Measurements from ENCODE around the gene CDK6.
"Not testable (repeated sequence)": the region's sequence is repeated elsewhere in the genome, so short reads cannot be mapped to it uniquely, and the experiment has no call there.

CDK6 gene

DNA sequence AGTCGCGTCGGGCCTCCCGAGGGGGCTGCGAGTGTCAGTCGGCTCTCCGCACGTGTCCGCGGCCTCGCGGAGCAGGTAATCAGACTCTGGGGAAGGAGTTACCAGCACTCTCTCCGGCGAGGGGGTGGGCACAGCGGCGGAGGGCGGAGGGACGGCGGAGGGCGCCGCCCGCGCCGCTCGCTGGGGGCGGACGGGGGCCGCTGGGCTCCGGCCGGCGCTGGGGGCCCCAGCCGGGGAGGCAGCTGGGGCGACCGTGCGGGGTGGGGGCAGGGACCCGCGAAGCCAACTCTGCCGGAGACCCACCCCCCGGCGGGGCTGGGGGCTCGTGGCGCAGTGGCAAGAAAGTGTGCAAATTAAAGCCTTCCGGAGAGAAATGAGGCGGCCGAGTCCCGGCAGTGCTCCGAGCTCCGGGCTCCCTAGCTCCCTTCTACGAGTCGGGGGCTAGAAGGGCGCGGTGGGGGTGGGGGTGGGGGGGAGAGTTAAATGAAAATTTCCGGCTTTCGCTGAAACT lies at the start of gene CDK6:
CDK6 (minus strand) TSS at position 85 of the 511 bp plus-strand sequence. CDS start 3,250 bp downstream, outside the sequence.
- DNase-seq = peak; percentile 67

DNA sequence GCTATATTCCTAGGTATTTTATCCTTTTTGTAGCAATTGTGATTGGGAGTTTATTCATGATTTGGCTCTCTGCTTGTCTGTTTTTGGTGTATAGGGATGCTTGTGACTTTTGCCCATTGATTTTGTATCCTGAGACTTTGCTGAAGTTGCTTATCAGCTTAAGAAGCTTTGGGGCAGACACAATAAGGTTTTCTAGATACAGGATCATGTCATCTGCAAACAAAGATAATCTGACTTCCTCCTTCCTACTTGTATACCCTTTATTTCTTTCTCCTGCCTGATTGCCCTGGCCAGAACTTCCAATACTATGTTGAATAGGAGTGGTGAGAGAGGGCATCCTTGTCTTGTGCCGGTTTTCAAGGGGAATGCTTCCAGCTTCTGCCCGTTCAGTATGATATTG lies 49.7 kb upstream of the CDK6 start:
- DNase-seq = not testable (repeated sequence)

DNA sequence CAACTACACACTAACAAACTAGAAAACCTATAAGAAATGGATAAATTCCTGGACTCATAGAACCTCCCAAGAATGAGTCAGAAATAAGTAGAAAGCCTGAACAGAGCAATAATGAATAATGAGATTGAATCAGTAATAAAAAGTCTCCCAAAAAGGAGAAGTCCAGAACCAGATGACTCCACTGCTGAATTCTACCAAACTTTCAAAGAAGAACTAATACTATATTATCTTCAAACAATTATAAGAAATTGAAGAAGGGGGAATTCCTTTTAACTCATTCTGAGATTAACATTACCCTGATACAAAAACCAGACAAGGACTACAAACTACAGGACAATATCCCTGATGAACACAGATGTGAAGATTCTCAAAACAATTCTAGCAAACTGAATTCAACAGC lies 47.8 kb upstream of the CDK6 start:
- no peak for DNase-seq

- no peak for DNase-seq
Measured at GRCh38 chr7:92882760-92883159, 46.4 kb upstream of the CDK6 start.

DNA sequence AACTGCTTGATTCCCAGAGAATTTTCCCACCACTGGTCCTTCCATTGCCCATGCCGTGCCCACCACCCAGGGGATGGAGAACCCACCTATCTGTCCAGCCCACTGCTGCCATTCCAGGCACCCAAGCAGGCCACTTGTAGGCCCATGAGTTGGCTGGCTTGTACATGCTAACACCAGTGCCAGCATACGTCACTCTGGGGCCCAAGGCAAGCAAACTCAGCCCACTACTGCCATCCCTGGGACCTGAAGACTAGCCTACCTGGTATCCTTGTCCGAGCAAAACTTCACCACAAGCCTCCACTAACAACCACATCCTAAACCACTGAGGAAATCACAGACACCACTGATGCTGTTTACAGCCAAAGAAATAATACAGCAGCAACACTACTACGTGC lies 44.7 kb upstream of the CDK6 start:
- DNase-seq = no peak

- no peak for DNase-seq
Measured at GRCh38 chr7:92880212-92881090, 44.1 kb upstream of the CDK6 start.

DNA sequence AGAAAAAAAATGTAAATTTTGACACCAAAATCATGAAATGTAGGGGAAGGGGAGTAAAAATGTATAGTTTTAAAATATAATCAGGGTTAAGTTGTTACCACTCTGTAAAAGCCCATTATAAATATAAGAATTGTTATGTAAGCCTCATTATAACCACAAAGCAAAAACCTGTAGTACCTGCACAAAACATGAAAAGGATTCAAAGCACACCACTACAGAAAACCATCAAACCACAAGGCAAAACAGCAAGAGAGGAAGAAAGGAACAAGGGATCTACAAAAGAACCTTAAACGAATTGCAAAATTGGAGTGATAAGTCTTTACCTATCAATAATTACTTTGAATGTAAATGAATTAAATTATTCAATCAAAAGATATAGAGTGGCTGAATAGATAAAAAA lies 41.0 kb upstream of the CDK6 start:
- no peak for DNase-seq

- no peak for DNase-seq
Measured at GRCh38 chr7:92876836-92877235, 40.5 kb upstream of the CDK6 start.

DNA sequence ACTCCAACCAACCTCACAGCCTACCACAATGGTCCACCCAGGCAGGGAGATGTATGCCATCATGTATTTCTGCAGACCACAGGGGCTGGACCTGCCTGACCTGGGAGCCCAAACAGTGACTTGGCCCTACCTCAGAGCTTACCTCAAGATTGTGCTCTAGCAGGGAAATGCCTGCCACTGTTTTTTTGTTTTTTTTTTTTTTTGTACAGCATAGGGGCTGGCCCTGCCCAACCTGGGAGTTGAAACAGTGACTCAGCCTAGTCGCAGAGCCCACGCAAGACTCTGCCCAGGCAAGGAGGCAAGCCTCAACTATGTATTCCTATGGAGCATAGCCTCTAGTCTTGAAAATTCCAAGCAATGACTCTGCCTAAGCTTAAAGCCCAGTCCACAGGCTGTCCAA lies 39.3 kb upstream of the CDK6 start:
- DNase-seq = no peak

DNA sequence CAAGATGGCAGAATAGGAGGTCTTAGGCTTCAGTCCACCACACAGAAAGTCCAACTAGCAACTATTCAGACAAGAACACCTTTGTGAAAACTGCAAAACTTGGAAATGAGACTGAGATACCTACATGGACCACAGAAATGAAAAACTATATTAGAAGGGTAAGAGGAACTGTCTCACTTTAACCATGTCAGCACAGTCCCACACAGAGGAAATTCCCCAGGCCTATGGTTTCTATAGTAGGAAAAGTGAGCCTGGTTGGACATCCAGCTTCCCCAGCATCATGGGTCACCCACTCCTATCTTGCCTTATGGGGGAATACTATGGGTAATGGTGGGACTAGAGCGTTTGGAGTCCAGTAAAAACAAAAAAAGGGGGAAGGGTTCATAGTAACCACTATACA lies 38.8 kb upstream of the CDK6 start:
- DNase-seq = no peak

DNA sequence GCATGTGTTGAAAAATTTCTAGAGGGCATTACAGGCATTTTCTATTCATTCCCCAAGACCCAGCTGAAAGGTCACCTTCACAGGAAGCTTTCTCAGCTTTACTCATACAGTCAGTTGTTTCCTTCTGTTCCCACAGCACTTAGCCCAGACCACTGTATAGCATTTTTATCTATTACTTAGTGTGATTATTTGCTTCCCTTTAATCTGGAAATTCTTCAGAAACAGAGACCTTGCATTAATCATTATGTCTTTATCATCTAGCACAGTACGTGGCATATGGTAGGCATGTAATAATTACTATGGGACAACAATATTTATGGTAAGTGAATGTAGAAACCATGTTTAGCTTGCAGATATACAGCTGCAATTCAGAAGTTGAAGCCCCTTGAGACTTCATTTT lies 38.2 kb upstream of the CDK6 start:
- DNase-seq = no peak

GRCh38 chr7:92873776-92874175 lies 37.4 kb upstream of the CDK6 start:
- no peak for DNase-seq

GRCh38 chr7:92872701-92873100 lies 36.3 kb upstream of the CDK6 start:
- no peak for DNase-seq

DNA sequence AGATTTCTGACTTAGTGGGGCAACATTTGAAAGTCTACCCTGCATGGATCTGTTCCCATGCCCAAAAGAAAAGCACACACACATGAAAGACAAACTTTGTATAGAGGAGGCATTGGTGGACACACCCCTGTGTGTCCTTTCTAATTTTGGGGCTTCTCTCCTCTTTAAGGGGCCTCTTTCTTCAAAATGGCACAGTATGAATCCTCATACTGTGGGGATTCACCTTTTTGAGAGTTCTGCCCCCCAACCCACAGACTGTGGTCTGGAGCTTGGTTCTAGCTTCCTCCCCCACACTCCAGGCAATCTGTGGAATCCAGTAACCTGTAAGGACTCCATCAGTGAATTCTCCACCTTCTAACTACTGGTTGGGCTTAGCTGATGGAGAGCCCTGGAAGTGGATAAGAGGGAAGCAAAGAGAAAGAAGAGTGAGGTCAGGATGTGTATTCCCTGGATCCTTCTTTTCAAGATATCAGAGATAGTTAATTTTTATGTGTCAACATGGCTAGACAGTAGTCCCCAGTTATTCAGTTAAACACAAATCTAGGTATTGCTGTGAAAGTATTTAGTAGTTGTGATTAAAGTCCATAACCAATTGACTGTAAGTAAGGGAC lies 32.4 kb upstream of the CDK6 start:
- DNase-seq = no peak

DNA sequence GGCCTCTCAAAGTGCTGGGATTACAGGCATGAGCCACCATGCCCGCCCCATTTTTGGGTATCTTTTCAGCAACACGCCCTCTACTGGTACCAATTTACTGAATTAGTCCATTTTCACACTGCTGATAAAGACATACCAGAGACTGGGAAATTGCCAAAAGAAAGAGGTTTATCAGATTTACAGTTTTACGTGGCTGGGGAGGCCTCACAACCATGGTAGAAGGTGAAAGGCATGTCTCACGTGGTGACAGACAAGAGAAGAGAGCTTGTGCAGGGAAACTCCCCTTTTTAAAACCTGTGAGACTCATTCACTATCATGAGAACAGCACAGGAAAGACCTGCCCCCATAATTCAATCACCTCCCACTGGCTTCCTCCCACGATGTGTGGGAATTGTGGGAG lies 27.8 kb upstream of the CDK6 start:
- not testable (repeated sequence) for DNase-seq

DNA sequence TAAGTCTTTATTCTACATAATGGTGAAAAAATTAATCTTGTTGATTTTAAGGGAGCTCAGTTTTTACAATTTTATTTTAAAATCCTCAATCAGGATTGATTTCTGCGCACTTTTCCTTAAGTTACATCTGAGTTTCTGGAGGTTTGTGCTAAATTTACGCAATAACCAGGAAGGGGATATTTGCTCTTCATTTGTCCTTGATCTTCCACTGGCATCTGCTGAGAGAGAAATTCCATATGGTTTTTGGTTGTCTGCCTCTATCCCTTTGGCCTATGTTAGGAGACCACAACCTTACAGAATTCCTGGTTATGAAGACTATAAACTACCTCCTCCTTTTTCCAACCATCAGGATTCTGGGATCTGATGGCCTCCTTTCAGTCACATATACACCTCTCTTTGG lies 20.1 kb upstream of the CDK6 start:
- DNase-seq = no peak

DNA sequence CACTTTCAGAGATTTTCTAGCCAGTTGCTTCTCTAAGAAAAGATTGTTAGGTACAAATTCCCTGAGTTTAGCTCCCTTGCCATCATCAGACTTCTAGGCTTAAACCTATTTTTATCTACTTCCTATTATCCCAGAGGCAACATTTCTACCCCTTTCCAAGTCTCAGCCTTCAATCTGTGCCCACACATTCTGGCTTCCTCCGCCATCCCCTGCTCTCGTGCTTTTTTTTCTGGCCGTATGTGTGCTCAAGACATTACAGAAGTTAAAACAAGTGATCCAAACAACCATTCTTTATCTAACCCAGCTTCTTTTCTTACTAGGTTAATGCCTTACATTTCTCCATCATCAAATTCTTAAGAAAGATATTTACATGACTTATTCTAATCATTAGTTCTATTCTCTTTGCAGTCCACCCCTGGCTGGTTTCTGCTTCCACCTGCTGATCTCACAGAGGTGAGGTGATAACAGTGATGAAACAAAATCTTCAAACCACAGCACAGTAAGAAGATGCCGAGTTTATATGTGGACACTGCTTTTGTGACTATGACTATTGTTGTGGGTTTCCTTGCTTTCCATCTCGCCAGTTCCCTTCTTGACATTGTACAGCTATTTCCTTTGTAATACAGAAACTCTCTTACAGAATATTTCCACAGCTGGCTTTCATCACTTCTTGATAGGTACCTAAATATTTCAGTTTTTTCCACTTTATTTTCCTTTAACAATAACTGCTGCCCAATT lies 18.3 kb upstream of the CDK6 start:
- DNase-seq = no peak

DNA sequence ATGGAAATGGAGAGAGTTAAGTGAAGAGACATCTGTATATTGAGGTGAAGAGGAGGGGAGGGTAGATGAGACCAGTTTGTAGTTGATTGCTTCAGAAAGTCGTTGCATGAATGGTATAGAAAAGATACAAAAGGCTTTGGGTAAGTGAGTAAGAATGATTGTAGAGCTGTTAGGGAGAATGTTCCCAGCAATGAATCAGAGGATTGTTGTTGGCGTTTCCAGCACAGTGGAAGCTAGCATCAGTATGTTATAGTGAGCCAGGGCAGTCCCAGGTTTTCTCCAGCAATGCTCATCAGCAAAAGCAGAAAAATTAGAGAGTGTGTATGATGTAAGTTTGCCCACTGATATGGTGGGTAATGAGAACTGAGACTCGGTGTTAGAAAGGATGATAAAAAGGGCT lies 15.4 kb upstream of the CDK6 start:
- no peak for DNase-seq

- DNase-seq = no peak
Measured at GRCh38 chr7:92850516-92850915, 14.1 kb upstream of the CDK6 start.

DNA sequence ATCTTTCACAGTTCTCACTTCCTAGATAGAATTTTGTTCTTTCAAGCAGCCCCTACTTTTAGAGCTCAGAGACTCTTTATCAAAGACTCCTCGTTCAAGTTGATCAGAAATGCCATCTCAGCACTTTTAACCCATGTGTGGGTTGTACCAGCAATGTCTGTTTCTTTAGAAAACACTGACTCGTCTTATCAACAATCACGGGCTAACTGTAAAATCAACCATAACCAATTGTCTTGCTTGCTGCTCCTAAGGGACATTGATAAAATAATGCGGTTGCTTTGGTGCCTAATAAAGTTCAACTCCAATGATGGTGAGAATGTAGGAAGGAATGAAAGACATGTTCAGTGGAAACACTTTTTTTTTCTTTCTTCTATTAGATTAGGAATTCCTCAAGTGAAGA lies 12.9 kb upstream of the CDK6 start:
- no peak for DNase-seq

- no peak for DNase-seq
Measured at GRCh38 chr7:92848851-92849250, 12.5 kb upstream of the CDK6 start.

GRCh38 chr7:92848441-92848840 lies 12.1 kb upstream of the CDK6 start:
- no peak for DNase-seq

DNA sequence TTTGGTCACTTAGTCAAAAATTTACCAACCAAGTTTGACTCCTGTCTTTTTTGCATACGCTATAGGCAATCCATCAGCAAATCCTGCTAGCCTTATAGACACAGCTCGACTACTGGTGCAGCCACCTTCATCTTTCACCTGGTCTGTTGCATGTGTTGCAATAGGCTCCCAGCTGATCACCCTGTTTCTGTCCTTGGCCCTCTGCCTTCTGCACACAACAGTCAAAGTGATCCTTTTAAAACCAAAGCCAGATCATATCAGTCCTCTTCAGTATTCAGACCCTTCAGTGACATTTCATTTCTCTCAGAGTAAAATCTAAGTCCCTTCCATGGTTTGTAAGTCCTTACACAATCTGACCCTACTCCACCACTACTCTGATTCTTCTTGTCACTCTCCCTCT lies 10.9 kb upstream of the CDK6 start:
- no peak for DNase-seq

GRCh38 chr7:92845736-92846135 lies 9.4 kb upstream of the CDK6 start:
- DNase-seq = no peak

All from KG1 (cell line).